SK-N-SH treated with all-trans-retinoic acid at 6 μM for 48 hours (cell line): Measurements from ENCODE around the gene LEMD3.

ENCODE experiments used
- BACH2 ChIP-seq: fragments of 250-450 bp; sonication (Bioruptor Pico); IDR thresholded peaks from 2 replicates; pipeline ENCODE4 v1.9.0; 2021; ENCODE audit warnings: mild to moderate bottlenecking, borderline replicate concordance
- ESRRG ChIP-seq: fragments of 250-450 bp; sonication (Bioruptor Pico); IDR thresholded peaks from 2 replicates; pipeline ENCODE4 v1.6.1; 2021; ENCODE audit warnings: mild to moderate bottlenecking
- GLIS3 ChIP-seq: fragments of 250-450 bp; sonication (Bioruptor Pico); IDR thresholded peaks from 2 replicates; pipeline ENCODE4 v1.5.0; 2020; ENCODE audit warnings: mild to moderate bottlenecking, moderate library complexity
- ISL1 ChIP-seq: fragments of 250-450 bp; sonication (Bioruptor Pico); IDR thresholded peaks from 2 replicates; pipeline ENCODE4 v2.1.2; 2022; ENCODE audit warnings: mild to moderate bottlenecking, moderate library complexity
- RARB ChIP-seq: fragments of 250-450 bp; sonication (Bioruptor Pico); IDR thresholded peaks from 2 replicates; pipeline ENCODE4 v1.8.0; 2021; ENCODE audit warnings: mild to moderate bottlenecking, moderate library complexity
- TOX ChIP-seq: fragments of 250-450 bp; sonication (Bioruptor Pico); IDR thresholded peaks from 2 replicates; pipeline ENCODE4 v1.8.0; 2021; ENCODE audit warnings: mild to moderate bottlenecking, moderate library complexity, borderline replicate concordance
- ZC3H10 ChIP-seq: fragments of 250-450 bp; sonication (Bioruptor Pico); IDR thresholded peaks from 2 replicates; pipeline ENCODE4 v1.5.1; 2021; ENCODE audit warnings: mild to moderate bottlenecking, moderate library complexity
- ZFP3 ChIP-seq: fragments of 250-450 bp; sonication (Bioruptor Pico); IDR thresholded peaks from 2 replicates; pipeline ENCODE4 v1.5.0; 2020; ENCODE audit warnings: mild to moderate bottlenecking, moderate library complexity
- ZFP30 ChIP-seq: fragments of 450-650 bp; formaldehyde crosslinking; IDR thresholded peaks from 2 replicates; pipeline ENCODE4 v1.5.0; 2022; ENCODE audit warnings: mild to moderate bottlenecking, moderate library complexity
- ZNF565 ChIP-seq: fragments of 450-650 bp; formaldehyde crosslinking; conservative IDR thresholded peaks from 2 replicates; pipeline ENCODE4 v1.5.0; 2020; ENCODE audit warnings: low read depth, mild to moderate bottlenecking, moderate library complexity
- TF ChIP-seq, protein P1 (sequence below): fragments of 250-450 bp; sonication (Bioruptor Pico); IDR thresholded peaks from 2 replicates; pipeline ENCODE4 v1.5.1; 2020; ENCODE audit warnings: low read depth, mild to moderate bottlenecking, moderate library complexity
- TF ChIP-seq, protein P2 (sequence below): fragments of 250-450 bp; sonication (Bioruptor Pico); IDR thresholded peaks from 2 replicates; pipeline ENCODE4 v1.8.0; 2020; ENCODE audit warnings: mild to moderate bottlenecking, moderate library complexity, borderline replicate concordance

DNA sequence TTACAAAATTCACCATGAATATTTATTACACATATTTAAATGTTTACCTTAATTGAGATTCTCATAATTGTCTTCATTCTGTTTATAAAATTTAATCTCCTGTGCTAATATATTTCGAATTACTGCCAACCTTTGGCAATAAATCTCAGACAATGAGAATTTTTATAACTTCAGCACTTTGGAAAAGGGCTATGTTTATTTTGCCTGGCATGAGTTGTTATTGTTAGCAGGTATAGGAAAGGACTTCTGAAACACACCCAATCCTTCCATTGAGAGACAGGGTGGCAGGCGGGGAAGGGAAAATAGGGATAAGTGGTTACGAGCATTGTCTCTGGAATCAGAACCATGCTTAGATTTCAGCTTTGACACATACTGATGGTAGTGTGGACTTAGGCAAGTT lies 97.0 kb downstream of the LEMD3 start:
- TF ChIP-seq ESRRG (CRISPR knock-in tag) (no peak), ZC3H10 (CRISPR knock-in tag) (no peak), RARB (CRISPR knock-in tag) (no peak), ZNF565 (no peak), BACH2 (CRISPR knock-in tag) (no peak), ZFP30 (no peak), ZFP3 (CRISPR knock-in tag) (no peak), ISL1 (CRISPR knock-in tag) (no peak), GLIS3 (CRISPR knock-in tag) (no peak), TOX (CRISPR knock-in tag) (no peak)
- TF ChIP-seq, protein P1, sequence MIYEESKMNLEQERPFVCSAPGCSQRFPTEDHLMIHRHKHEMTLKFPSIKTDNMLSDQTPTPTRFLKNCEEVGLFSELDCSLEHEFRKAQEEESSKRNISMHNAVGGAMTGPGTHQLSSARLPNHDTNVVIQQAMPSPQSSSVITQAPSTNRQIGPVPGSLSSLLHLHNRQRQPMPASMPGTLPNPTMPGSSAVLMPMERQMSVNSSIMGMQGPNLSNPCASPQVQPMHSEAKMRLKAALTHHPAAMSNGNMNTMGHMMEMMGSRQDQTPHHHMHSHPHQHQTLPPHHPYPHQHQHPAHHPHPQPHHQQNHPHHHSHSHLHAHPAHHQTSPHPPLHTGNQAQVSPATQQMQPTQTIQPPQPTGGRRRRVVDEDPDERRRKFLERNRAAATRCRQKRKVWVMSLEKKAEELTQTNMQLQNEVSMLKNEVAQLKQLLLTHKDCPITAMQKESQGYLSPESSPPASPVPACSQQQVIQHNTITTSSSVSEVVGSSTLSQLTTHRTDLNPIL (CRISPR knock-in tag), result no peak
- TF ChIP-seq, protein P2, sequence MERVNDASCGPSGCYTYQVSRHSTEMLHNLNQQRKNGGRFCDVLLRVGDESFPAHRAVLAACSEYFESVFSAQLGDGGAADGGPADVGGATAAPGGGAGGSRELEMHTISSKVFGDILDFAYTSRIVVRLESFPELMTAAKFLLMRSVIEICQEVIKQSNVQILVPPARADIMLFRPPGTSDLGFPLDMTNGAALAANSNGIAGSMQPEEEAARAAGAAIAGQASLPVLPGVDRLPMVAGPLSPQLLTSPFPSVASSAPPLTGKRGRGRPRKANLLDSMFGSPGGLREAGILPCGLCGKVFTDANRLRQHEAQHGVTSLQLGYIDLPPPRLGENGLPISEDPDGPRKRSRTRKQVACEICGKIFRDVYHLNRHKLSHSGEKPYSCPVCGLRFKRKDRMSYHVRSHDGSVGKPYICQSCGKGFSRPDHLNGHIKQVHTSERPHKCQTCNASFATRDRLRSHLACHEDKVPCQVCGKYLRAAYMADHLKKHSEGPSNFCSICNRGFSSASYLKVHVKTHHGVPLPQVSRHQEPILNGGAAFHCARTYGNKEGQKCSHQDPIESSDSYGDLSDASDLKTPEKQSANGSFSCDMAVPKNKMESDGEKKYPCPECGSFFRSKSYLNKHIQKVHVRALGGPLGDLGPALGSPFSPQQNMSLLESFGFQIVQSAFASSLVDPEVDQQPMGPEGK (CRISPR knock-in tag), result no peak
